AG04450 (cell line): ENCODE results near the gene FBXL4. TPM values are rescaled to one million over a fixed set of nuclear protein-coding genes. Genes with fewer than 3 reads are reported as not detected.

Experiments
- CTCF ChIA-PET: fragments of 300-600, 350-600 bp; formaldehyde crosslinking; extraction: SDS; loops from one replicate; lab custom pipeline; 2022; ENCODE audit warnings: antibody characterized with exemption, inconsistent platforms; lab: Charles Lee
- POLR2A ChIA-PET: fragments of 350-600 bp; formaldehyde crosslinking; extraction: SDS; loops from one replicate; lab custom pipeline; 2021; ENCODE audit warnings: antibody characterized with exemption, inconsistent platforms; lab: Yijun Ruan, JAX
- DNase-seq: peaks from one replicate; pipeline ENCODE4 v3.0.0-alpha.2; 2011; ENCODE audit warnings: low read depth, low spot score
- H3K27ac ChIP-seq: one replicate; pipeline ENCODE4 v1.5.1; 2012; ENCODE audit warnings: low read depth, low read length, control low read depth
- H3K27me3 ChIP-seq: one replicate; pipeline ENCODE4 v1.6.0; 2012; ENCODE audit warnings: low read length; ENCODE audit not compliant: control insufficient read depth, insufficient read depth
- H3K4me3 ChIP-seq: 2 replicates; pipeline ENCODE4 v1.5.1; 2011; ENCODE audit warnings: mild to moderate bottlenecking, low read depth, low read length, control low read depth
- H3K9me3 ChIP-seq: 2 replicates; pipeline ENCODE4 v1.5.1; 2012; ENCODE audit warnings: low read length; ENCODE audit not compliant: control insufficient read depth, insufficient read depth
- CTCF ChIP-seq: IDR thresholded peaks from 2 replicates; pipeline ENCODE4 v1.5.1; 2011; ENCODE audit warnings: low read depth, low read length, control low read depth, inconsistent platforms
- polyA plus RNA-seq: library from polyadenylated mRNA; depleted of rRNA; stranded (reverse); fragments of >200 nt; gene quantifications from 2 replicates; pipeline ENCODE4 v1.2.3, GENCODE V29; 2011

Gene FBXL4
- polyA plus RNA-seq, 1 experiment, result 20.1 TPM

DNA sequence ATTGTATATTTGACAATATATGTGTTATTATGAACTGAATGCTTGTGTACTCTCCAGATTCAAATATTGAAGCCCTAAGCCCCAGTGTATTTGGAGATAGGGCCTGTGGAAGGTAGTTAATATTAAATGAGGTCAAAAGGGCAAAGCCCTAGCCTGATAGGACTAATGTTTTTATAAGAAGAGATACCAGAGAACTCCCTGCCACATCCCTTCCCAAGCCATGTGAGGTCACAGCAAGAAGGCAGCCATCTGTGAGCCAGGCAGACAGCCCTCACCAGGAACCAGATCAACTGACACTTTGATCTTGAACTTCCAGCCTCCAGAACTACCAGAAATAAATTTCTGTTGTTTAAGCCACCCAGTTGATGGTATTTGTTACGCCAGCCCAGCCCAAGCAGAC is 36.4 kb upstream of the FBXL4 start:
- ChIA-PET CTCF (no interaction called here), POLR2A (no interaction called here)
- no peak for TF ChIP-seq CTCF
- Histone ChIP-seq H3K27me3 (peaks cover 4% of the 10 kb centered on the region), H3K27ac (no peak overlapping the region), H3K4me3 (no peak overlapping the region), H3K9me3 (no peaks in the 10 kb centered on the region)
- no peak for DNase-seq

- POLR2A ChIA-PET, result no interaction called here
- no peaks in the 10 kb centered on the region for H3K9me3 ChIP-seq
- CTCF ChIA-PET, result no interaction called here
- no peak overlapping the region for H3K4me3 ChIP-seq
- no peak overlapping the region for H3K27ac ChIP-seq
- peaks cover 2% of the 10 kb centered on the region for H3K27me3 ChIP-seq
- TF ChIP-seq CTCF, result no peak
- DNase-seq, result no peak
Observed at GRCh38 chr6:98981473-98981872, 33.7 kb upstream of the FBXL4 start.

- POLR2A ChIA-PET, result no interaction called here
- DNase-seq, result no peak
- CTCF ChIA-PET, result no interaction called here
Observed at GRCh38 chr6:98980819-98981218, 33.1 kb upstream of the FBXL4 start.

GRCh38 chr6:98977671-98978292 is 30.0 kb upstream of the FBXL4 start:
- Histone ChIP-seq H3K4me3 (no peak overlapping the region), H3K27me3 (no peaks in the 10 kb centered on the region), H3K9me3 (no peaks in the 10 kb centered on the region), H3K27ac (no peak overlapping the region)
- POLR2A ChIA-PET, result no interaction called here
- no peak for TF ChIP-seq CTCF
- DNase-seq, result no peak
- CTCF ChIA-PET, result interaction anchor here (0.6 to 0.7 kb wide), 2 partner anchors 91 to 1108 kb away, joined by 3 read pairs; no protein-coding TSS in a partner anchor

More at GRCh38 chr6:98980819-98981218, 33.1 kb upstream of the FBXL4 start:
- H3K9me3 ChIP-seq, result no peaks in the 10 kb centered on the region
- peaks cover 2% of the 10 kb centered on the region for H3K27me3 ChIP-seq
- no peak overlapping the region for H3K4me3 ChIP-seq
- no peak for TF ChIP-seq CTCF
- no peak overlapping the region for H3K27ac ChIP-seq

- no peak for TF ChIP-seq CTCF
- no peak overlapping the region for H3K27ac ChIP-seq
- no peak overlapping the region for H3K4me3 ChIP-seq
- H3K9me3 ChIP-seq, result no peaks in the 10 kb centered on the region
- ChIA-PET POLR2A (no interaction called here), CTCF (no interaction called here)
- DNase-seq, result no peak
- no peaks in the 10 kb centered on the region for H3K27me3 ChIP-seq
Observed at GRCh38 chr6:98976674-98977385, 29.1 kb upstream of the FBXL4 start.
